Esophagus squamous epithelium (tissue), 5 donors: ENCODE results near the gene RPH3AL. TPM values are rescaled to one million over a fixed set of nuclear protein-coding genes. Genes with fewer than 3 reads are reported as not detected.
A peak's percentile ranks its signal among the peaks of the same experiment; 100 is the strongest.

Experiments used
- DNase-seq: peaks from one replicate; lab custom pipeline; 2025; lab: John Stamatoyannopoulos, UW
- H3K27ac ChIP-seq, 4 donors: fragments of 200-600 bp; sonication (generic); one replicate each; pipeline ENCODE4 v1.5.1; 2016 to 2019; ENCODE audit warnings: mild to moderate bottlenecking in 1 of 4
- H3K27me3 ChIP-seq, 4 donors: fragments of 200-600 bp; sonication (generic); 1 replicate in 3 of 4; 2 replicates in 1 of 4; pipeline versions ENCODE4 v1.5.1 to v1.6.0; 2017 to 2021; ENCODE audit warnings: antibody characterized with exemption in 1 of 4
- H3K36me3 ChIP-seq, 3 donors: fragments of 200-600 bp; sonication (generic); one replicate each; pipeline ENCODE4 v1.5.1; 2016 to 2019
- H3K4me1 ChIP-seq, 3 donors: fragments of 200-600 bp; sonication (generic); one replicate each; pipeline ENCODE4 v1.5.1; 2017 to 2019
- H3K4me3 ChIP-seq, 4 donors: fragments of 200-600 bp; sonication (generic); 1 replicate in 3 of 4; 2 replicates in 1 of 4; pipeline ENCODE4 v1.5.1; 2016 to 2019; ENCODE audit warnings: mild to moderate bottlenecking in 2 of 4, moderate library complexity in 1 of 4
- H3K9me3 ChIP-seq, 3 donors: fragments of 200-600 bp; sonication (generic); one replicate each; pipeline ENCODE4 v1.5.1; 2016 to 2019
- POLR2A ChIP-seq, 4 donors: fragments of 450-650 bp; IDR thresholded peaks; one replicate each; pipeline ENCODE4 v1.6.1; 2017; ENCODE audit warnings: antibody characterized with exemption in 4 of 4, mild to moderate bottlenecking in 4 of 4, moderate library complexity in 3 of 4
- WGBS, 2 donors: methylation state at CpG; one replicate each; pipeline ENCODE4 v1.1.5; 2018; 5-methylcytosine and 5-hydroxymethylcytosine counted together
- intact Hi-C: fragments of 100-400 bp; cut with DNase I; formaldehyde crosslinking; loops from one replicate; pipeline ENCODE4 v1.15.0; 2022
- total RNA-seq, 4 donors: library from RNA; depleted of rRNA; stranded (reverse); fragments of >200 nt; gene quantifications; one replicate each; pipeline ENCODE4 v1.1.0, GENCODE V29; 2016
- TF ChIP-seq, protein P1 (sequence below), 6 experiments: fragments of 450-650 bp in 4 of 6; fragments of 200-600 bp in 2 of 6; sonication (generic) in 2 of 6; IDR thresholded peaks; one replicate each; pipeline ENCODE4 v1.5.1; 2016 to 2019; ENCODE audit warnings: antibody characterized with exemption in 6 of 6, mild to moderate bottlenecking in 4 of 6, moderate library complexity in 4 of 6
- donor health status: DM: yes; HTN: yes; CAD: no.

The RPH3AL gene
- total RNA-seq, 4 donors from 2014 or later, result 5.2 to 18.3 (median 7.5) TPM

DNA sequence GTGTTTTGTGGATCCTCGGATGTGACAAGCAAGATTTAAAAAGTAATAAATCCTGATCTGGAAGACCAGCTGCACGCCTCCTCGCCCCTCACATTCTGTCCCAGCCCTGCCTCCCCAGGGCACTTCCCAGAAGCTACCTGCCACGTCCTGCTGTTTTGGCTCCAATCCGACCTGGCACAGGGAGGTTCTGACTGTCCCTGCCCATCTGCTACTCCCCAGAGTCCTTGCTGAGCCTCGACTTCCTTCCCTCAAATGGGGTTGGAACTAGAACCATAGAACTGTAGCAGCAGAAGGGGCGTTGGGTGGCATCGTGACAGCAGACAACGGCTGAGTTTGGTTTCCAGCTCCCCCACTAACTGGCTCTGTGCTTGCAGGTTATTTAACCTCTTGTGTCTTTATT, 71.7 kb downstream of the RPH3AL start:
- Histone ChIP-seq H3K9me3 (no peaks in the 10 kb centered on the region), H3K36me3 (peaks cover 0 to 26% (median 0%) of the 10 kb centered on the region in 3 donors), H3K27ac (peak overlapping the region in 1 of 4 donors; percentile 18), H3K27me3 (no peaks in the 10 kb centered on the region), H3K4me1 (peaks cover 0 to 13% (median 11%) of the 10 kb centered on the region in 3 donors), H3K4me3 (no peak overlapping the region)
- intact Hi-C loops, result no loop called here
- 31 to 33% methylated on average over 4 to 9 of the region's 9 CpGs for WGBS, 2 donors
- DNase-seq, result no peak
- TF ChIP-seq, protein P1, sequence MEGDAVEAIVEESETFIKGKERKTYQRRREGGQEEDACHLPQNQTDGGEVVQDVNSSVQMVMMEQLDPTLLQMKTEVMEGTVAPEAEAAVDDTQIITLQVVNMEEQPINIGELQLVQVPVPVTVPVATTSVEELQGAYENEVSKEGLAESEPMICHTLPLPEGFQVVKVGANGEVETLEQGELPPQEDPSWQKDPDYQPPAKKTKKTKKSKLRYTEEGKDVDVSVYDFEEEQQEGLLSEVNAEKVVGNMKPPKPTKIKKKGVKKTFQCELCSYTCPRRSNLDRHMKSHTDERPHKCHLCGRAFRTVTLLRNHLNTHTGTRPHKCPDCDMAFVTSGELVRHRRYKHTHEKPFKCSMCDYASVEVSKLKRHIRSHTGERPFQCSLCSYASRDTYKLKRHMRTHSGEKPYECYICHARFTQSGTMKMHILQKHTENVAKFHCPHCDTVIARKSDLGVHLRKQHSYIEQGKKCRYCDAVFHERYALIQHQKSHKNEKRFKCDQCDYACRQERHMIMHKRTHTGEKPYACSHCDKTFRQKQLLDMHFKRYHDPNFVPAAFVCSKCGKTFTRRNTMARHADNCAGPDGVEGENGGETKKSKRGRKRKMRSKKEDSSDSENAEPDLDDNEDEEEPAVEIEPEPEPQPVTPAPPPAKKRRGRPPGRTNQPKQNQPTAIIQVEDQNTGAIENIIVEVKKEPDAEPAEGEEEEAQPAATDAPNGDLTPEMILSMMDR (IDR thresholded peaks at IDR 0.05), result no peak
- no peak for TF ChIP-seq POLR2A (IDR thresholded peaks at IDR 0.05)

DNA sequence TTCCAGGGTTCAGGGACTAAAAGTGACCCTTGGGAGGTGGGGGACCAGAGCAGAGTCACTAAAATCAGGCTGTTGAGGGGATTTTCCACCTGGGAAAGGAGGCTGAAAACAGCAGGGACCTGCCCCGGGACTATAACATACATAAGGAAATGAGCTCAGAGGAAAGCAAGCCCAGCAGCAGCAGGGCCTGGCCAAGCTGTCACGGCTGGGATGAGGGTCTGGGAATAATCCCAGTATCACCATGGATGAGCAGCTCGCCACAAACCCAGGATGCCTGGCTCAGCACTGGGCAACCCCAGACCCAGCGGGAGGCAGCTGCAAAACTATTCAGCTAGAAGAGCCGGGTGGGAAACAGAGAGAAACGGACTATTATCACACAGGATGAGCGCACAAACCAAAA, 72.4 kb downstream of the RPH3AL start:
- H3K27ac ChIP-seq, result peak overlapping the region in 3 of 4 donors; percentile 6 to 51 (median 7)
- DNase-seq, result no peak
- intact Hi-C loops, result no loop called here

DNA sequence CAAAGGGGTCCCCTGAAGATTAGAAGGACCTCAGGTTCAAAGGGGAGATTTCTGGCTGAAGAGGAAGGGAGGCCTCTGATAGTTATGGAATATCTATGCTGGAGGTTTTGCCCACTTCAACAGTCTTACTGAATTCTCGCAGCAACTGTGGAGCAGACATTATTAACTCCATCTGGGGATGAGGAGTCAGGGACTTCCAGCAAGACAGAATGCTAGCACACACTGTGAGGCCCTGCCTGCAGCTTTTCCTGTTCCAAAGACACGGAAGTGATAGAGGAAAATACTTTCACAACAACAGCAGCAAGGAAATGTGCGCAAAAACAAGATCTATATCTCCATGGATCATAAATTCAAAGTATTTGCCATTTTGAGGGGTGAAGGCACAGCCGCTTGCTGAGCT, 72.8 kb downstream of the RPH3AL start:
- DNase-seq, result no peak
- no peaks in the 10 kb centered on the region for H3K27me3 ChIP-seq

More for the DNA sequence above, 72.4 kb downstream of the RPH3AL start:
- Histone ChIP-seq H3K9me3 (no peaks in the 10 kb centered on the region), H3K27me3 (no peaks in the 10 kb centered on the region), H3K4me3 (no peak overlapping the region), H3K36me3 (peaks cover 0 to 26% (median 0%) of the 10 kb centered on the region in 3 donors), H3K4me1 (peaks cover 0 to 13% (median 11%) of the 10 kb centered on the region in 3 donors)
- WGBS, 2 donors, result 76 to 80% methylated on average over 7 of the region's 7 CpGs
- TF ChIP-seq POLR2A (IDR thresholded peaks at IDR 0.05), result no peak
- TF ChIP-seq, protein P1 (IDR thresholded peaks at IDR 0.05), result no peak

DNA sequence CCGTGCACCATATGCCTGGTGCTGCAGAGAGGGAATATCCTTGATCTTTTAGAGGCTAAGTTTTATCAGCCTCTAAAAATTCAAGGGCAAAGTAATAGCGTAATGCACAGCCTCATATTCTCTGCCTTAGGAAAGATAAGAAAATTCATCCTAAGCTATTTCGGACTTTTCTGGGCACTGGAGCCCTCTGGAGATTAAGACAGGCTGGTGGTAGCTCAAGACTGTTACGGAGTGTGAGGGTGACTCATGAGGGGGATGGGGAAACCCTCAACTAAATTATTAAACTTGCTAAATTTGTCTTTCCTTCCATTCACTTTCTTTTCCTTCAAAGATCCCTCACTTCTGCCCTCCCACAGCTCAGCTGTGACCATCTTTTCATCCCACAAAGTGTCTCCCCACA, 73.3 kb downstream of the RPH3AL start:
- Histone ChIP-seq H3K4me1 (peaks cover 0 to 13% (median 11%) of the 10 kb centered on the region in 3 donors), H3K9me3 (no peaks in the 10 kb centered on the region), H3K36me3 (peaks cover 0 to 29% (median 0%) of the 10 kb centered on the region in 3 donors), H3K27ac (peak overlapping the region in 3 of 4 donors; percentile 6 to 51 (median 19)), H3K4me3 (no peak overlapping the region), H3K27me3 (no peaks in the 10 kb centered on the region)
- DNase-seq, result no peak
- WGBS, 2 donors, result 95 to 96% methylated on average over 4 of the region's 4 CpGs
- intact Hi-C loops, result no loop called here
- TF ChIP-seq, protein P1 (IDR thresholded peaks at IDR 0.05), result no peak
- TF ChIP-seq POLR2A (IDR thresholded peaks at IDR 0.05), result no peak

More for the DNA sequence above, 72.8 kb downstream of the RPH3AL start:
- TF ChIP-seq POLR2A (IDR thresholded peaks at IDR 0.05), result no peak
- TF ChIP-seq, protein P1 (IDR thresholded peaks at IDR 0.05), result no peak
- peak overlapping the region in 3 of 4 donors; percentile 6 to 51 (median 19) for H3K27ac ChIP-seq
- peaks cover 0 to 13% (median 11%) of the 10 kb centered on the region in 3 donors for H3K4me1 ChIP-seq
- H3K4me3 ChIP-seq, result no peak overlapping the region
- 82 to 84% methylated on average over 4 of the region's 4 CpGs for WGBS, 2 donors
- H3K9me3 ChIP-seq, result no peaks in the 10 kb centered on the region
- intact Hi-C loops, result no loop called here
- peaks cover 0 to 26% (median 0%) of the 10 kb centered on the region in 3 donors for H3K36me3 ChIP-seq

DNA sequence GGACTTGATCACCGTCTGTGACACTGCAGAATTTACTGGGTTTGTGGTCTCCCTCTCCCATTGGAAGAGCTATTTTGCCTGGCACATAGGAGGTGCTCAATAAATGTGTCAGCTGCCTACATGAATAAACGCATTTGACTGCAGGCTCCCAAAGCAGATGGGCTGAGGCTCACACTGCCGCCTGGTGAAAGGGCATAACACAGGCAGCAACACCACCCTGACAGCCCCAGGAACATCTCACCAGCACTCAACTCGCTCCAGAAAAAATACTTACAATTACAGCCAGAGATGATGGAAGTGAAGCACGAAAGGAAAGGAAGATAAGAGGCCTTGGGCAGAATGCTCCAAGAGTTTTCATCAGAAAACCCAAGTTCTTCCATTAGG, 73.9 kb downstream of the RPH3AL start:
- no peaks in the 10 kb centered on the region for H3K9me3 ChIP-seq
- H3K4me1 ChIP-seq, result peaks cover 0 to 13% (median 11%) of the 10 kb centered on the region in 3 donors
- H3K4me3 ChIP-seq, result no peak overlapping the region
- H3K27me3 ChIP-seq, result no peaks in the 10 kb centered on the region
- DNase-seq, result no peak
- peaks cover 0 to 33% (median 0%) of the 10 kb centered on the region in 3 donors for H3K36me3 ChIP-seq
- WGBS, 2 donors, result 81 to 85% methylated on average over 2 to 3 of the region's 5 CpGs
- intact Hi-C loops, result no loop called here
- no peak overlapping the region for H3K27ac ChIP-seq
- TF ChIP-seq, protein P1 (IDR thresholded peaks at IDR 0.05), result no peak
- no peak for TF ChIP-seq POLR2A (IDR thresholded peaks at IDR 0.05)
